GM21381 (cell line): ENCODE data around the gene ARL14EPL.
"Not testable (repeated sequence)": the region's sequence is repeated elsewhere in the genome, so short reads cannot be mapped to it uniquely, and the experiment has no call there.

Source experiments
- ATAC-seq: cut with Tn5 transposase; IDR thresholded peaks from one replicate; pipeline ENCODE4 v1.9.1; 2021; ENCODE audit warnings: mild to moderate bottlenecking, moderate library complexity; ENCODE audit not compliant: unreplicated experiment

ARL14EPL gene

DNA sequence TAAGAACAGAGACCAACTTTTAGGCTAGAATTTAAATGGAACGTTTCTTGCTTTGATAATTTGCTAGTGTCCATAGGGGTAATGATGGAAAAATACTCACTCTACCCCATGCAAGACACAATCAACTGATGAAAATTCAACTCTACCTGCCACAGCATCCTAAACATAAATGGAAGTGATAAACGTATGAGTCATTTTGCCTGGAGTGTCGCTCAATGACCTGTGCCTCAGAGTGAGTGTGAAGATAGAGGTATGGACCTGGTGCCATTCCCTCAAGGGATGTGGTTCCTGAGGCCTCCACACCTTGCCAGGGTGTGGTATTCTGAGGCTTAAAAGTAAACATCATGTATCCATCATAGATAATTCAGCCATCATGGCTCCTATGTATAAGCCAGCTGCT lies 14.0 kb downstream of the ARL14EPL start:
- no peak for ATAC-seq

GRCh38 chr5:116046823-116047222 lies 14.6 kb downstream of the ARL14EPL start:
- ATAC-seq = no peak

GRCh38 chr5:116058346-116058936 lies 26.2 kb downstream of the ARL14EPL start:
- no peak for ATAC-seq

DNA sequence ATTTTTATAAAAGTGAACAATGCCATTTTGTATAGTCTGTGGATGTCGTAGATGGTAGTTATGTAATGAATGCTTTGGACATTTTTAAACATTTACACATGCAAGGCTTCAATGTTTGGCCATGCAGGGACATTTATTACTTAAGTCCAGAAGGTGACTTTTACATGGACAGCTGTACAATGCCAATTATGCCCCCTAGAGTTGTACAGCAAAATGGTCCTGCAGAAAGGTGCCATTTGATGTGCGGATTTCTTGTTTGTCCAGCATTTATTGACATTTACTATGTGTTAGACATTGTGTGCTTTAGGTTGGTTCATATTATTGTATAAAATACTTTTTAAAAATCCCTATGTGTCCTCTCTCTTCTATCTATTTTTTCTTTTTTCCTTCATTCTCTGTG lies 30.1 kb downstream of the ARL14EPL start:
- ATAC-seq = no peak

GRCh38 chr5:116063950-116064349 lies 31.7 kb downstream of the ARL14EPL start:
- ATAC-seq = no peak

- ATAC-seq = no peak
Observed at GRCh38 chr5:116068028-116068632, 35.9 kb downstream of the ARL14EPL start.

GRCh38 chr5:116071211-116071610 lies 38.9 kb downstream of the ARL14EPL start:
- no peak for ATAC-seq

- no peak for ATAC-seq
Observed at GRCh38 chr5:116075191-116075831, 43.0 kb downstream of the ARL14EPL start.

GRCh38 chr5:116076496-116076895 lies 44.2 kb downstream of the ARL14EPL start:
- ATAC-seq = peak; percentile 99

GRCh38 chr5:116078199-116078598 lies 45.9 kb downstream of the ARL14EPL start:
- ATAC-seq = no peak

DNA sequence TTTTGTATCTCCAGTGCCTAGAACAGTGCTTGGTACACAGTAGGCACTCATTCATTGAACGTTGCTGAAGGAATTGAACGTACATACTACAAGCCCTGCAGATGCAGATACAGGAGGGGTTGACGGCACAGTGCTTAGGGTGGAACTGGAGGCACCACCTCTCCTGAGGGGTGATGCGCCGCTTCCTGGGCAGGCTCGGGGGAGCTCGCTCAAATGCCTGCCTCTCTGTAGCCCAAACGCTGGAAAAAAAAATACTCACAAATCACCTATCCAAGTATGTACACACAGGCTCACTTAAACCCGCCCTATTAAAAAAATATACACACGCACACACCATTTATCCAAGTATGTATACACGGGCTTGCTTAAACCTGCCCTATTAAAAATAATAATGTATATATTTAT lies 52.0 kb downstream of the ARL14EPL start:
- peak; percentile 49 for ATAC-seq

DNA sequence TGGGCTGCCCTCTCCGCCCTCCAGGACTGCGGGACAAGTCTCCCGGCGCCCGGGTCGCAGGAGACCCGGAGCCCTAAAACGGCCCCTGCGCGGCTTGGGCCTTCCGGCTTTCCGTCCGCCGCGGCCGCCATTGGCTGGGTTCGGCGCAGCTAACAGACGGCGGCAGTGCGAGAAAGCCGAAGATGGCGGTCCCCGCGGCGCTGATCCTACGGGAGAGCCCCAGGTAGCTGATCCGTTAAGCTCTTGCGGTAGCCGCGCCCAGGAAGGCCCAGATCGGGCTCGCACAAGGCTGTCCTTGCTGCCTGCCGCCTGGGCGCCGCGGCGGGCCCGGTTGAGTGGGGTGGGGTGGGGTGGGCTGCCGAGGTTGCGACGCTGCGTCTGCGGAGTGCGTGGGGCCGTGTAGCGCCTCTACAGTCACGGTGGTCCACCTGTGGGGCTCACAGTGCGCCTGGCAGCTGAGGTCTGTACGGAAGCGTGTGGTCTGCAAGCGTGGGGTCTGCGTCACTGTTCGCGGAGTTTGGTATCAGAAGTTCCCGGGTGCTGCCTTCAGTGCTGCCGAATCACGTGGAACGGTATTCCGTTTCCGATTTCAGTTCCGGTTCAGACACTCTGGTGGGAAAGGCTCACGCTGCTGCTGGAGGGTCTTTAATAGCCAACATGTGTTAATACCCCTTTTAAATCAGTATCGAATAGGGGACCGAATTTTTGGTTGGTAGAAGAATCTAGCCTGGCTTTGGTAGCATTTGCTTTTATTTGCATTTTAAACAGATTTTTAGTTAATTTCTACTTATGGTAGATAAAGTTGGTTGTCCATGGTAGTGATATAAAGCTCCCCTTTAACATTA lies 52.8 kb downstream of the ARL14EPL start, which contains the start of gene COMMD10:
Gene COMMD10 (plus strand): TSS at position 155 of the 845 bp plus-strand sequence.
- ATAC-seq = peak; percentile 90

GRCh38 chr5:116086309-116086708 lies 54.0 kb downstream of the ARL14EPL start:
- ATAC-seq = not testable (repeated sequence)

GRCh38 chr5:116088062-116088461 lies 55.8 kb downstream of the ARL14EPL start:
- no peak for ATAC-seq

DNA sequence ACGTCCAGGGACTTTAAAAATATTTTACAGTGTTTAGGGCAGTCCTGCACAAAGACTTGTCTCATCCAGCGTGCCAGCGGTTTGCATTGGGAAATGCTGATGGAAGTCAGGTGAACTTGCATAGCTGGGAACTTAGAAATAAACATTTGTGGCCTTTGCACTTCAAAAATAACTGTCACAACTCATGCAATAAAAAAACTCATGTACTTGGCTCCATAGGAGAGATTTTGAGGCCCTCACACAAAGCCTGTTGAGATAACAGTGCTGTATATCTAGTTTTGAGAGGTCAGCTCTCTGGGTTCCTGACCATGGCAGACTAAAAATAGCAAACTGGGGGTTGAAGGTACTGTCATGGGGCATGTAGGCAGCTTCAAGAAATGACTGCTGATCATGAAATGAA lies 58.0 kb downstream of the ARL14EPL start:
- ATAC-seq = no peak

DNA sequence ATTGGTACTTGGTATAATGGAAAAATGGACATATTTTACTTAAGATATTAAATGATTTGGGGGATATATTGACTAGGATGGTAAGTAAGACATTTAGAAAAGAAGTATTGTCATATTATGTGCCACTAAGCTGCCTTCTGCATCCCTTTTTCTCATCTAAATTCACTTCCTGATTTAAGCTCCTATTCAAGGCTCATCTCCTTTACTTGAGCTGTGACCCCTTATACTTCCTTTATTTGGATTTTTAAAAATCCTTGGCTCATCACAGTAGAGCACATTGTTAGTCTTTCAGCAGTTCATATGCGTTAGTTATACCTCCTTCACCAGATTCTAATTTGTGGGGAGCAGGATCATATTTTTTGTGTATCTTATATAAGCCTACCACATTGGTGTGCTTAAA lies 59.1 kb downstream of the ARL14EPL start:
- no peak for ATAC-seq

DNA sequence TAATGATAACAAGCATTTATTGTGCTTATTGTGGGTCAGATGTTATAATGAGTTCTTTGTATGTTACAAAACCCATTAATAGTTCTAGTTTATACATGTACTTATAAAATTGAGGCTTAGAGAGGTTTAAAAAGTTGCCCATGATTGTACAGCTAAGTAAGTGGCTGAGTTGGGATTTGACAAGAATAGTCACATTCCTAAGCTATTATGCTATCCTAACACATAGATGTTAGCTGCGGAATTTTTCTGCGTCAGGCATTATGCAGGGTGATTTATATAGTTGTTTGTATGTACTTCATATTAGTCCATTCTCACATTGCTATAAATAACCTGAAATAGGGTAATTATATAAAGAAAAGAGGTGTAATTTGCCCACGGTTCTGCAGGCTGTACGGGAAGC lies 65.0 kb downstream of the ARL14EPL start:
- ATAC-seq = no peak

GRCh38 chr5:116098998-116099397 lies 66.7 kb downstream of the ARL14EPL start:
- ATAC-seq = no peak

- ATAC-seq = not testable (repeated sequence)
Observed at GRCh38 chr5:116104941-116105340, 72.7 kb downstream of the ARL14EPL start.
